HepG2 (cell line): Measurements from ENCODE around the gene APBB2. TPM values are rescaled to one million over a fixed set of nuclear protein-coding genes. Genes with fewer than 3 reads are reported as not detected.

ENCODE experiments used
- ATAC-seq: fragments of 200-7000 bp; cut with Tn5 transposase; 3 replicates; pipeline ENCODE4 v1.9.1; 2020; ENCODE audit warnings: mild to moderate bottlenecking, moderate library complexity
- BruUV-seq: library from RNA; stranded (reverse); fragments of 400-500 nt; replicated peaks from 2 replicates; lab custom pipeline; 2021; lab: Mats Ljungman, UMichigan
- CTCF ChIA-PET: fragments of 300-600 bp; formaldehyde crosslinking; extraction: SDS; loops from one replicate; lab custom pipeline; 2021; ENCODE audit warnings: low total read pairs, inconsistent platforms, low intra/inter-chr PET ratio; lab: Yijun Ruan, JAX
- POLR2A ChIA-PET: fragments of 350-600 bp; sonication (Branson Sonifier 250); formaldehyde crosslinking; loops from one replicate; lab custom pipeline; 2020; ENCODE audit warnings: antibody characterized with exemption, inconsistent platforms; lab: Yijun Ruan, JAX
- DNase-seq: peaks from one replicate; pipeline ENCODE4 v3.0.0-alpha.2; 2015; ENCODE audit warnings: low spot score
- FAIRE-seq: peaks from 3 replicates; lab custom pipeline; 2011; peaks lifted over from hg19 to GRCh38; lab: Jason Lieb, UNC
- H2AFZ ChIP-seq: one replicate; pipeline ENCODE4 v1.6.1; 2011; ENCODE audit warnings: low read length, inconsistent platforms
- H3K27ac ChIP-seq: fragments of 300-600 bp; 3 replicates; pipeline ENCODE4 v1.8.0; 2011; ENCODE audit warnings: mixed run types, mild to moderate bottlenecking, mixed read lengths, low read length, inconsistent platforms; ENCODE audit not compliant: insufficient read depth; ENCODE audit errors: extremely low read length
- H3K27me3 ChIP-seq, 2 experiments: fragments of 200-600 bp in 1 of 2; 2 replicates in 1 of 2; 3 replicates in 1 of 2; pipeline versions ENCODE4 v1.6.0 to v1.8.0; 2011; ENCODE audit warnings: low read length in 2 of 2, mild to moderate bottlenecking in 2 of 2, moderate library complexity in 2 of 2, inconsistent platforms in 1 of 2; ENCODE audit not compliant: insufficient read depth in 2 of 2, control insufficient read depth in 1 of 2
- H3K36me3 ChIP-seq, 2 experiments: fragments of 200-600 bp in 1 of 2; replicated peaks in 1 of 2; 2 replicates in 1 of 2; 3 replicates in 1 of 2; pipeline versions ENCODE4 v1.5.1 to v1.8.0; 2011; ENCODE audit warnings: low read length in 2 of 2, inconsistent platforms in 1 of 2; ENCODE audit not compliant: insufficient read depth in 2 of 2, control insufficient read depth in 1 of 2
- H3K4me1 ChIP-seq: 2 replicates; pipeline ENCODE4 v1.5.1; 2012; ENCODE audit warnings: low read length, inconsistent platforms; ENCODE audit not compliant: insufficient read depth
- H3K4me2 ChIP-seq: 2 replicates; pipeline ENCODE4 v1.6.0; 2011; ENCODE audit warnings: low read depth, low read length, inconsistent platforms
- H3K4me3 ChIP-seq, 3 experiments: fragments of 200-600 bp in 1 of 3; sonication (generic), shearing (Covaris generic) in 1 of 3; replicated peaks in 1 of 3; 2 replicates each; pipeline ENCODE4 v1.5.1; 2011 to 2016; ENCODE audit warnings: low read length in 3 of 3, inconsistent platforms in 2 of 3, low read depth in 2 of 3, mild to moderate bottlenecking in 2 of 3, control low read depth in 1 of 3, mixed read lengths in 1 of 3; ENCODE audit not compliant: insufficient read depth in 1 of 3
- H3K79me2 ChIP-seq: one replicate; pipeline ENCODE4 v1.6.1; 2011; ENCODE audit warnings: low read length, inconsistent platforms; ENCODE audit not compliant: insufficient read depth
- H3K9ac ChIP-seq: 2 replicates; pipeline ENCODE4 v1.6.0; 2011; ENCODE audit warnings: mild to moderate bottlenecking, low read depth, low read length, inconsistent platforms; ENCODE audit not compliant: insufficient read depth
- H3K9me3 ChIP-seq: 2 replicates; pipeline ENCODE4 v1.5.1; 2012; ENCODE audit warnings: mild to moderate bottlenecking, low read length
- H4K20me1 ChIP-seq: 2 replicates; pipeline ENCODE4 v1.6.0; 2011; ENCODE audit warnings: inconsistent platforms, mild to moderate bottlenecking, low read length, moderate library complexity; ENCODE audit not compliant: insufficient read depth
- ARNTL ChIP-seq: sonication (generic); formaldehyde crosslinking; IDR thresholded peaks from 2 replicates; pipeline ENCODE4 v1.4.0; 2020; ENCODE audit warnings: mild to moderate bottlenecking, missing genetic modification reagents
- BATF2 ChIP-seq: sonication (generic); formaldehyde crosslinking; IDR thresholded peaks from 2 replicates; pipeline ENCODE4 v1.8.0; 2022; ENCODE audit warnings: mild to moderate bottlenecking, missing genetic modification reagents, moderate library complexity
- CREM ChIP-seq, 2 experiments: sonication (generic) in 1 of 2; formaldehyde crosslinking in 1 of 2; IDR thresholded peaks; 2 replicates each; pipeline versions ENCODE4 v1.4.0 to v1.6.1; 2016 to 2020; ENCODE audit warnings: antibody characterized with exemption in 1 of 2, mild to moderate bottlenecking in 1 of 2, missing genetic modification reagents in 1 of 2
- HHEX ChIP-seq: IDR thresholded peaks from 2 replicates; pipeline ENCODE4 v1.6.1; 2016; ENCODE audit warnings: control low read depth
- RFX3 ChIP-seq: IDR thresholded peaks from 2 replicates; pipeline ENCODE4 v1.6.1; 2016; ENCODE audit warnings: missing biosample characterization, missing genetic modification reagents
- RFX5 ChIP-seq: IDR thresholded peaks from 2 replicates; pipeline ENCODE4 v1.6.1; 2011; ENCODE audit warnings: low read depth, low read length, improper control_type of control experiment
- SSRP1 ChIP-seq: IDR thresholded peaks from 2 replicates; pipeline ENCODE4 v1.6.1; 2016; ENCODE audit warnings: control low read depth
- WIZ ChIP-seq: sonication (generic); formaldehyde crosslinking; IDR thresholded peaks from 2 replicates; pipeline ENCODE4 v1.5.1; 2020; ENCODE audit warnings: mild to moderate bottlenecking, missing genetic modification reagents
- ZNF274 ChIP-seq: sonication (generic); formaldehyde crosslinking; IDR thresholded peaks from 2 replicates; pipeline ENCODE4 v1.5.1; 2020; ENCODE audit warnings: mild to moderate bottlenecking, missing genetic modification reagents
- ZNF431 ChIP-seq: sonication (generic); formaldehyde crosslinking; IDR thresholded peaks from 2 replicates; pipeline ENCODE4 v1.9.0; 2022; ENCODE audit warnings: missing genetic modification reagents, low read depth, mild to moderate bottlenecking, borderline replicate concordance
- ZNF558 ChIP-seq: sonication (generic); formaldehyde crosslinking; IDR thresholded peaks from 2 replicates; pipeline ENCODE4 v1.9.0; 2022; ENCODE audit warnings: mild to moderate bottlenecking, missing genetic modification reagents, borderline replicate concordance
- ZNF737 ChIP-seq: sonication (generic); formaldehyde crosslinking; IDR thresholded peaks from 2 replicates; pipeline ENCODE4 v1.5.0; 2020; ENCODE audit warnings: missing genetic modification reagents, mild to moderate bottlenecking, borderline replicate concordance
- ZNF768 ChIP-seq: sonication (generic); formaldehyde crosslinking; IDR thresholded peaks from 2 replicates; pipeline ENCODE4 v1.4.0; 2020; ENCODE audit warnings: missing genetic modification reagents
- ZNF777 ChIP-seq: sonication (generic); formaldehyde crosslinking; IDR thresholded peaks from 2 replicates; pipeline ENCODE4 v1.4.0; 2020; ENCODE audit warnings: missing genetic modification reagents
- WGBS: methylation state at CpG from one replicate; pipeline ENCODE4 v1.1.6; 2017; ENCODE audit warnings: low lambda C conversion rate; 5-methylcytosine and 5-hydroxymethylcytosine counted together
- in situ Hi-C: cut with HindIII; loops from 2 replicates; pipeline ENCODE4 v1.10.0; 2017; ENCODE audit warnings: low pct_unique_long_range_greater_than_20kb; ENCODE audit not compliant: extremely low pct_ligation_motif_present
- intact Hi-C: fragments of 100-400 bp; cut with micrococcal nuclease; formaldehyde crosslinking; loops from one replicate; pipeline ENCODE4 v1.10.0; 2022; ENCODE audit not compliant: unreplicated experiment
- polyA plus RNA-seq, 8 experiments: library from polyadenylated mRNA; depleted of rRNA in 3 of 8; stranded (reverse) in 7 of 8; unstranded in 1 of 8; fragments of >200 nt; fragmentation: Illumina TruSeq in 4 of 8; extraction: Trizol in 4 of 8; gene quantifications; 2 replicates each; pipeline versions ENCODE4 v1.2.1 to v1.2.3, GENCODE V29; 2011 to 2016; ENCODE audit warnings: low read depth in 4 of 8, missing spikeins in 1 of 8, mixed read lengths in 1 of 8; ENCODE audit not compliant: insufficient read depth in 1 of 8
- total RNA-seq, 5 experiments: library from RNA; depleted of rRNA; stranded (reverse); fragments of >200 nt; fragmentation: Illumina TruSeq; extraction: Trizol; gene quantifications; 2 replicates each; pipeline ENCODE4 v1.2.3, GENCODE V29; 2016; ENCODE audit warnings: low read depth in 1 of 5
- TF ChIP-seq, protein P1 (sequence below): sonication (generic); formaldehyde crosslinking; IDR thresholded peaks from 2 replicates; pipeline ENCODE4 v1.5.1; 2020; ENCODE audit warnings: mild to moderate bottlenecking, missing genetic modification reagents, borderline replicate concordance
- TF ChIP-seq, protein P2 (sequence below): sonication (generic); formaldehyde crosslinking; IDR thresholded peaks from 2 replicates; pipeline ENCODE4 v1.5.0; 2020; ENCODE audit warnings: mild to moderate bottlenecking, missing genetic modification reagents
- TF ChIP-seq, protein P3 (sequence below): sonication (generic); formaldehyde crosslinking; IDR thresholded peaks from 2 replicates; pipeline ENCODE4 v1.8.0; 2022; ENCODE audit warnings: mild to moderate bottlenecking, missing genetic modification reagents, moderate library complexity

The APBB2 gene
- total and polyA plus RNA-seq, 2 of the 13 experiments (the other 11 are each of a cell fraction or from before 2014, with no cell fraction given), result 11.7 to 17.0 TPM

DNA sequence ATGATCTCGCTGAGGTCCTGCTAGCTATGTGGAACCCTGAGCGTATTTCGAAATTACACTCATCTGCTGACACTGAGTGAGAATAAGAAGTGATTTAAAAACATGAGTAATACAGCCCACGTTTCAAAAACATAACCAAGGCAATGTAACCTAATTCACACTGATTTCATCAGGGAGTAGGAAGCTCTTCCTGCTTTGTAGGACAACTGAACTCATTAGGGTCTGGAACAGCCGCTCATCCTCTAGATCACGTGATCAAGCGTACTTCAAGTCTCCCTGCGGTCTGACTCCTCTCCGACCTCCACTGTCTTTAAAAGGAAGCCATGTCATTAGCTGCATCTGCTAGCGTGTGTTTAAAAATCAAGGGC, 326.6 kb downstream of the APBB2 start (continued):
- TF ChIP-seq, protein P1, sequence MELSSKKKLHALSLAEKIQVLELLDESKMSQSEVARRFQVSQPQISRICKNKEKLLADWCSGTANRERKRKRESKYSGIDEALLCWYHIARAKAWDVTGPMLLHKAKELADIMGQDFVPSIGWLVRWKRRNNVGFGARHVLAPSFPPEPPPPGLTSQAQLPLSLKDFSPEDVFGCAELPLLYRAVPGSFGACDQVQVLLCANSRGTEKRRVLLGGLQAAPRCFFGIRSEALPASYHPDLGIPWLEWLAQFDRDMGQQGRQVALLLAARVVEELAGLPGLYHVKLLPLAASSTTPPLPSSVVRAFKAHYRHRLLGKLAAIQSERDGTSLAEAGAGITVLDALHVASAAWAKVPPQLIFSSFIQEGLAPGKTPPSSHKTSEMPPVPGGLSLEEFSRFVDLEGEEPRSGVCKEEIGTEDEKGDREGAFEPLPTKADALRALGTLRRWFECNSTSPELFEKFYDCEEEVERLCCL (CRISPR knock-in tag), result no peak
- TF ChIP-seq SSRP1 (CRISPR knock-in tag) (no peak), RFX5 (no peak), RFX3 (CRISPR knock-in tag) (no peak), ZNF737 (no peak), ZNF431 (CRISPR knock-in tag) (no peak)
- TF ChIP-seq, protein P2, sequence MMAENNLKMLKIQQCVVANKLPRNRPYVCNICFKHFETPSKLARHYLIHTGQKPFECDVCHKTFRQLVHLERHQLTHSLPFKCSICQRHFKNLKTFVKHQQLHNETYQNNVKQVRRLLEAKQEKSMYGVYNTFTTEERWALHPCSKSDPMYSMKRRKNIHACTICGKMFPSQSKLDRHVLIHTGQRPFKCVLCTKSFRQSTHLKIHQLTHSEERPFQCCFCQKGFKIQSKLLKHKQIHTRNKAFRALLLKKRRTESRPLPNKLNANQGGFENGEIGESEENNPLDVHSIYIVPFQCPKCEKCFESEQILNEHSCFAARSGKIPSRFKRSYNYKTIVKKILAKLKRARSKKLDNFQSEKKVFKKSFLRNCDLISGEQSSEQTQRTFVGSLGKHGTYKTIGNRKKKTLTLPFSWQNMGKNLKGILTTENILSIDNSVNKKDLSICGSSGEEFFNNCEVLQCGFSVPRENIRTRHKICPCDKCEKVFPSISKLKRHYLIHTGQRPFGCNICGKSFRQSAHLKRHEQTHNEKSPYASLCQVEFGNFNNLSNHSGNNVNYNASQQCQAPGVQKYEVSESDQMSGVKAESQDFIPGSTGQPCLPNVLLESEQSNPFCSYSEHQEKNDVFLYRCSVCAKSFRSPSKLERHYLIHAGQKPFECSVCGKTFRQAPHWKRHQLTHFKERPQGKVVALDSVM (CRISPR knock-in tag), result no peak

DNA sequence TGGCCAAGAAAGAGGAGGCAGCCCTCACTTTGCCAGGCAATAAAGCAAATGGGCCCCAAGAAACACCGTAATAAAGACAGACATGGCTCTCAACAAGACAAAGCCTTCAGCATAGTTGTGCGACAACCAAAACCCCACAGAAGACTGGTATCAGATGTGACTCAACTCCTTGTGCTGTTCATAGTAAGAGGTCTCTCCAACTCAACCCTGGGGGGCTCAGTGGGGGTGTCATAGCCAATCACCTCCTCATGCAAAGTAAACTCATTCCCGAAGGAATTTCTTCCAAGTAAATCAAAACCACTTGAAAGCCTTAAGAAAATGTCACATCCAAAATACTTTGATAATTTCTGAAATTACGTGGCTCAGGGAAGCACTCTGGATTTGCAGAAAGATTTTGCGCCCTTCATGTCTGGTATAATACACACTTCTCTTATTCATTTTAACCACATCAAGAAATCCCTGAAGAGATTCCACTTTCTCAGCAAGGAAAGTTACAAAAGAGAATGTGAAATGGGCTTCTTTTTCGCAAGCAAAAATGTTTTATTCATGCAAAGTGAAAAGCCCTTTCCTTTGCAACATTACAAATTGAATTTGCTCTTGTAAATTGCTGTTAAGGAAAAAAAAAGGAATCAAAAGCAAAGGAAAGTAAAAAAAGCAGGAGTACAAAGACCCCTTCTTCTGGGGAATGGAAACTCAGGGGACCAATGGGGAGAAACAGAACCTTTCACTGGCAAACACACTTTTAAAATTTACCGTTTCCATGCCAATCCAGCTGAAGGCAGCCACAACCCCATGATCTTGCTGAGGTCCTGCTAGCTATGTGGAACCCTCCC, 327.2 kb downstream of the APBB2 start:
- Histone ChIP-seq H2AFZ (no peak overlapping the region), H3K79me2 (no peaks in the 10 kb centered on the region), H3K4me2 (no peak overlapping the region), H3K4me1 (no peaks in the 10 kb centered on the region), H3K27ac (no peak overlapping the region), H4K20me1 (no peaks in the 10 kb centered on the region), H3K9me3 (no peaks in the 10 kb centered on the region), H3K4me3 (no peak overlapping the region), H3K36me3 (peaks cover 5 to 20% of the 10 kb centered on the region in 2 experiments), H3K9ac (no peak overlapping the region), H3K27me3 (no peaks in the 10 kb centered on the region)
- FAIRE-seq (no peak), ATAC-seq (no peak), DNase-seq (no peak)
- ChIA-PET POLR2A (interaction anchor here (0.5 kb wide), 1 partner anchor 1186 kb away, joined by 5 read pairs; no protein-coding TSS in a partner anchor), CTCF (no interaction called here)
- intact Hi-C loops (no loop called here), in situ Hi-C loops (no loop called here)
- WGBS, result 97% methylated on average over 7 of the region's 7 CpGs
- no TSS peak for BruUV-seq
- TF ChIP-seq, protein P3, sequence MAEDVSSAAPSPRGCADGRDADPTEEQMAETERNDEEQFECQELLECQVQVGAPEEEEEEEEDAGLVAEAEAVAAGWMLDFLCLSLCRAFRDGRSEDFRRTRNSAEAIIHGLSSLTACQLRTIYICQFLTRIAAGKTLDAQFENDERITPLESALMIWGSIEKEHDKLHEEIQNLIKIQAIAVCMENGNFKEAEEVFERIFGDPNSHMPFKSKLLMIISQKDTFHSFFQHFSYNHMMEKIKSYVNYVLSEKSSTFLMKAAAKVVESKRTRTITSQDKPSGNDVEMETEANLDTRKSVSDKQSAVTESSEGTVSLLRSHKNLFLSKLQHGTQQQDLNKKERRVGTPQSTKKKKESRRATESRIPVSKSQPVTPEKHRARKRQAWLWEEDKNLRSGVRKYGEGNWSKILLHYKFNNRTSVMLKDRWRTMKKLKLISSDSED (CRISPR knock-in tag), result no peak
- TF ChIP-seq CREM (IDR thresholded peaks at IDR 0.05) (no peak), CREM (CRISPR knock-in tag; IDR thresholded peaks at IDR 0.05) (no peak), WIZ (CRISPR knock-in tag) (no peak), ZNF558 (CRISPR knock-in tag) (no peak), HHEX (no peak), ZNF768 (CRISPR knock-in tag) (no peak), ARNTL (no peak), ZNF274 (CRISPR knock-in tag) (no peak), ZNF777 (no peak), BATF2 (CRISPR knock-in tag) (no peak)
